ENCODE results near the gene FKBP14.
"Not testable (repeated sequence)": the region's sequence is repeated elsewhere in the genome, so short reads cannot be mapped to it uniquely, and the experiment has no call there.

FKBP14 gene, protein sequence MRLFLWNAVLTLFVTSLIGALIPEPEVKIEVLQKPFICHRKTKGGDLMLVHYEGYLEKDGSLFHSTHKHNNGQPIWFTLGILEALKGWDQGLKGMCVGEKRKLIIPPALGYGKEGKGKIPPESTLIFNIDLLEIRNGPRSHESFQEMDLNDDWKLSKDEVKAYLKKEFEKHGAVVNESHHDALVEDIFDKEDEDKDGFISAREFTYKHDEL
- total RNA-seq: 6.5 to 15.0 (median 10.0) reads per million in 9 experiments

DNA sequence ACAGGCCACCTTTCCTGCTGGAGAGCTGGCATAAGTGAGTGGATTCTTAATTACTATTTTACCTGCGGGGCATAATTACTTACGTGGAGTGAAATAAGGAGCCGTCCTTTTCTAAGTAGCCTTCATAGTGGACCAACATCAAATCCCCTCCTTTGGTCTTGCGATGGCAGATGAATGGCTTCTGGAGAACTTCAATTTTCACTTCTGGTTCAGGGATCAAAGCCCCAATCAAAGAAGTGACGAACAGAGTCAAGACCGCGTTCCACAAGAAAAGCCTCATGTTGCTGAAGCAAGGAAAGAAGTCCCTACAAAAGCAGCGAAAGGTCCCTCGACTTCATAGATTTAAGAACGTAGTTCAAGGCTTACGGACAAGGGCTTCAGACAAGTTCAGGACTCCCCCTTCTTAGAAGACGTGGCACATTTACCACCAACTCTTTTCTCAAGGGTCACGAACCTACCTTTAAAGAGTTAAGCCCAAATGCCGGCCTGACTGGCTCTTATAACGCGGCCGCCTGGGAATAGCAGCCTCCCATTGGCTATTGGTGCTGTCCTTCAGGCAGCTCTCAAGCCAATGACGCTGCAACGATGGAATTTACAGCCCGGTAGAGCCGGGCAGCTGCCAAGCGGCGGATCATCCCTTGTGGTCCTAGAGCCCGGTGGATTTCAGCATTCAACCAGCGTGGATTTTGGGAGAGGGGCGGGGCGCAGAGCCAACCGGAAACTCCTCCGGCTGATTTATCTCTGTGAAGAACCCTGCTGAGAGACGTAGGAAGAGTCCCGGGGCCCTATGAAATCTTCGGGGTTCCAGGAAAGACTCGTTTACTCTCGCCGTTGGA lies at the start of gene FKBP14:
Gene FKBP14 (minus strand): TSS at position 474 of the 836 bp plus-strand sequence. CDS start 194 bp downstream, at position 280.
- ATAC-seq (replicated peaks): peak; percentile 81
- no peaks in the 10 kb centered on the region for H3K27me3 Mint-ChIP-seq
- H3K4me3 Mint-ChIP-seq: no peak within 1 kb of the TSS
- peak; percentile 83 to 87 (median 86) for DNase-seq
- H3K4me1 Mint-ChIP-seq (ENCODE audit: low read depth in 2 of 2): peaks cover 20 to 31% of the 10 kb centered on the region in 2 donors
- H3K27ac Mint-ChIP-seq: peak within 1 kb of the TSS; percentile 86 to 91
- peaks cover 17% of the 10 kb centered on the region for H3K36me3 Mint-ChIP-seq (ENCODE audit: insufficient read depth)
- no peaks in the 10 kb centered on the region for H3K9me3 Mint-ChIP-seq

DNA sequence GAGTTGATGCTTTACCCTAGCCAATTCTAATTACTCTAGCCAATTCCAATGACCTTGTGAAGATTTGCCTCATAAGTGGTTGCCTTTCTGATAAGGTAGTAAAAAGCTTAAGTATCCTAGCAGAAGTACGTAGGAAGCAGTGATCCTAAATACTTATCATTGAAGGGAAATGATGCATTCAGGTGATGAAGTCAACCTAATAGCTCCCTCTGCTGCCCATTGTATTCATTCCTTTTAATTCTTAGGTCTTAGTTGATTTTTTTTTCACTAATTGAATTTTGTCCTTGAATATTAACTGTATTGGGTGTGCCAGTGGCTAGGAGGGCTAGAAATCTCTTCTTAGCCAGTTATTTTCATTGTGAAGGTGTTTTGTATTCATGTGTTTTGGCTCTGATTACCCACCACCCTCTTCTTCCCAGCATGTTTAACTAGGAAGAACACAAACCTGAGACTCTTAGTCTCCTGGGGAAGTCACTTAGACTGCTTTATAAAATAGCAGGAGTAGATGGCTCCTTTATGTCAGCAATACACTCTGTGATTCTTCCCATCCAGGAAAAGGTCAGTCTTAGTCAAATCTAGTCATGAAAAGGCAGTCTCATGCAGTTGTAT lies 48.0 kb upstream of the FKBP14 start:
- no peak overlapping the region for H3K4me3 Mint-ChIP-seq
- DNase-seq: no peak
- H3K4me1 Mint-ChIP-seq (ENCODE audit: low read depth in 2 of 2): no peaks in the 10 kb centered on the region

DNA sequence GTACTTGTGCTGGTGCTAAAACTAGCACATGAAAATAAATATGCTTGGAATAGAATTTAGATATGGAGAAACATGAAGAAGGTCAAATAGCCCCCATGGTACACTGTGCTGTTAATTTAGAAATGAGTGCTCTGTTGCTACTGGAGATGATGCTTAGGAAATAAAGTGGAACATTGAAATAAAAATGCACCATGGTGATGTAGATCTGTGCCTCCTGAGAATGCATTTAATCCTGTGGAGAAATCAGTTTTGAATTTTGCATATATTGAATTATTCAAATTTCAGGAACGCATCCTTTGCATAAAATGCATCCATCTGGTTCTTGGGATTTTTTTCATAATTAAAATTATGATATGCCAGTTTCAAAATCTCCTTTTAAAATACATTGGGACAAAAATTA lies 46.2 kb upstream of the FKBP14 start:
- Mint-ChIP-seq H3K4me1 (ENCODE audit: low read depth in 2 of 2) (no peaks in the 10 kb centered on the region), H3K9me3 (no peaks in the 10 kb centered on the region), H3K36me3 (ENCODE audit: insufficient read depth) (no peaks in the 10 kb centered on the region), H3K4me3 (no peak overlapping the region), H3K27me3 (no peaks in the 10 kb centered on the region), H3K27ac (no peak overlapping the region)
- DNase-seq (no peak), ATAC-seq (replicated peaks) (no peak)

More for the DNA sequence above, 48.0 kb upstream of the FKBP14 start:
- Mint-ChIP-seq H3K36me3 (ENCODE audit: insufficient read depth) (no peaks in the 10 kb centered on the region), H3K27ac (no peak overlapping the region), H3K9me3 (no peaks in the 10 kb centered on the region), H3K27me3 (no peaks in the 10 kb centered on the region)
- ATAC-seq (replicated peaks): no peak

DNA sequence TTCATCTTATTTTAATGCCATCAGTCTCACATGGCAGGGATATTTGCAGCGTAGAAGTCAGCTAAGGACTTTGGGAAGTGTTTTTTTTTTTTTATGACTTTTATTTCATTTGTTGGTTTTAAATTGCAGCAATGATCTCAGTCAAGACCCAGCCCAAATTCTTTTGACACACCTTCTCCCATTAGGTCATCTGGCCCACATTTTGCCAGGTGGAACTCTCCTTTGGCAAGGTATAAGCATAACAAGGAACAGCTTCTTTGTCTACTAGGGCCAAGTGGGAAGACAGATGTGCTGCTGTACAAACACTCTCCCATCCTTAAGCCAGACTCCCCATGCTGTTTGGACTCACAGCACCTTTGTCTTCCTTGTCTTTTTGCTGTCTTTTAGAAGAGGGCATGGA lies 43.5 kb upstream of the FKBP14 start:
- H3K4me1 Mint-ChIP-seq (ENCODE audit: low read depth in 2 of 2): no peaks in the 10 kb centered on the region

DNA sequence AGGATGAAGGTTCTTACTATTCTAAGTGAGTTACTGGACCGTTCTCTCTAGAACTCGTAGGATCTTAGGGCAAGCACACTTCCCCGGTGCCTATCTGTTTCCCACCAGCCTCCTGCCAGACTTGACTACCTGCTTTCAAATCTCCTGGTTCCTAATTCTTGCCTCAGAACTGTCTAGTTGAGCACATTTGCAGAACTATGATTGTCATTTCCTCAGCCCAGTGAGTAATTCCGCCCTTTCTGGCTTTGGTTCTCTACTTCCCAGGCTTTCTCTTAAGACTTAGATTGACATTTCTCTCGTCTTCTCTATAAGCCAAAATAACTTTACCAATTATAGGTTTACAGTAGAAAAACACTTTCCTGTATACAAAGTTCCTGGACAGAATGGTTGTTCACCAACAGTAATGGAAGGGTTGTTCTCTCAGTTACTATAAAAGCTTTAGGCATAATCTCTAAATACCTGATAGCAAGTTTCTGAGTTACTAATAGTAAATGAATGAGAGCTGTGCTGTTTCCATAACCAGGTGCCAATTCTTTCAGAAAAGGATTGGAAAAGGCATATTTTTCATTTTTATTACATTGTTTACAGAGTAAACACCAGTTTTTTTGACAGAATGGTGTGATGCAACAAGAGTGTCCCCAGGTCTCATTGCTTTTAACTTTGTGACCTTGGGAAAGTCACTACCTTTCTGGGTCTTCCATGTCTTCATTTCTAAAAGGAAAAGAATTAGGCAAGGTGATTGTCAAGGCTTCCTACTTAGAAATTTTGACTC lies 42.8 kb upstream of the FKBP14 start:
- Mint-ChIP-seq H3K4me1 (ENCODE audit: low read depth in 2 of 2) (no peaks in the 10 kb centered on the region), H3K9me3 (no peaks in the 10 kb centered on the region), H3K27me3 (no peaks in the 10 kb centered on the region), H3K36me3 (ENCODE audit: insufficient read depth) (no peaks in the 10 kb centered on the region), H3K27ac (no peak overlapping the region), H3K4me3 (no peak overlapping the region)
- ATAC-seq (replicated peaks) (no peak), DNase-seq (no peak)

More for the DNA sequence above, 43.5 kb upstream of the FKBP14 start:
- Mint-ChIP-seq H3K27ac (no peak overlapping the region), H3K27me3 (no peaks in the 10 kb centered on the region), H3K36me3 (ENCODE audit: insufficient read depth) (no peaks in the 10 kb centered on the region), H3K9me3 (no peaks in the 10 kb centered on the region), H3K4me3 (no peak overlapping the region)
- ATAC-seq (replicated peaks) (no peak), DNase-seq (no peak)

DNA sequence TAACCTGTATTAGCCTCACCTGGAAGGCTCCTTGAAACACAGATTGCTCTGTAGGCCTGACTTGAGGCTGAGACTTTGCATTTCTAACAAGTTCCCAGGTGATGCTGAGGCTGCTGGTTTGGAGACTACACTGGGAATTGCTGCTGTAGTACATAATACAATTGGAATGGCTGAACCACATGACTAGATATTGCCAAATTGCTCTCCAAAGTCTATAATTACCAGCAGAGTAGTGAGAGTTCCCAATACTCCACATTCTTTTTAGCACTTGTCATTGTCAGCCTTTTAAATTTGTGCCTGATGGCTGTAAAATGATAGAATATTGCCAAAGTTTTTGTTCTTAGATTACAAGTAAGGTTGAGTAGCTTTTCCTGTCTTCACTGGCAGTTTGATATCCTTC lies 41.6 kb upstream of the FKBP14 start:
- no peaks in the 10 kb centered on the region for H3K9me3 Mint-ChIP-seq
- ATAC-seq (replicated peaks) (no peak), DNase-seq (no peak)
- no peak overlapping the region for H3K4me3 Mint-ChIP-seq
- H3K4me1 Mint-ChIP-seq (ENCODE audit: low read depth in 2 of 2): no peaks in the 10 kb centered on the region
- H3K27me3 Mint-ChIP-seq: no peaks in the 10 kb centered on the region
- no peaks in the 10 kb centered on the region for H3K36me3 Mint-ChIP-seq (ENCODE audit: insufficient read depth)
- no peak overlapping the region for H3K27ac Mint-ChIP-seq

DNA sequence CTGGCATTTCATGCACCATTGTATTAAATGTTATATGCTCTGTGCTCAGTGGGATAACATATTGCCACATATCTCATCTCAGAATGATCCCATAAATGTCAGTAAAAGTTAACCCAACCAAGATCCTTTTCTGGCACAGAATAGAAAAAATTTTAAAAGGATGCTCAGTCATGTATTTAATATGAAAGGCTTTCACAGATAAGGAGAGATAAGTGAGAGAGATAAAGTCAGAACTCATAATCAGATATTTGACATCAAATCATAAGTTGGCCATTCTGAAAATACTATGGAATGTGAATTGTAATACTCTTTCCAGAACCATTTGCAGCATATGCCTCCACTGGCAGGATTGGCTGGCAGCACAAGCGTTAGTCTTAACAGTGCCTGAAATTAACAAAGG lies 40.2 kb upstream of the FKBP14 start:
- Mint-ChIP-seq H3K27me3 (no peaks in the 10 kb centered on the region), H3K36me3 (ENCODE audit: insufficient read depth) (peaks cover 4% of the 10 kb centered on the region), H3K4me1 (ENCODE audit: low read depth in 2 of 2) (no peaks in the 10 kb centered on the region), H3K27ac (no peak overlapping the region), H3K4me3 (no peak overlapping the region), H3K9me3 (no peaks in the 10 kb centered on the region)
- DNase-seq: no peak
- ATAC-seq (replicated peaks): no peak

DNA sequence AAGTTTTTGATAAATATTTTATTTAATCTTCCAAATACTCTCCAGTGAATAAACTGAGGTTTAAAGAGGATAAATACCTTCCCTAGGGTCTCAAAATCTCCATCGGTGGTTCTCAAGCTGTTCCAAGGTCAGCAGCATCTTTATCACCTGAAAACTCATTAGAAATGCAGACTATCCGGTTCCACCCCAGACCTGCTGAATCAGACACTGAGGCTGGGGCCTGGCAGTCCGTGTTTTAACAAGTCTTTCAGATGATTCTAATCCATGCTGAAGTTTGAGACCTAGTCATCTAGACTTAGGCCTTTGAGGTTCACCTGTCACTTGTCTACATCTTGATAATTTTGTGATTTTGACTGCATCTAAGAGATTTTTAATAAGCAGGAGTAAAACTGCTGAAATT lies 39.2 kb upstream of the FKBP14 start:
- H3K4me1 Mint-ChIP-seq (ENCODE audit: low read depth in 2 of 2): no peaks in the 10 kb centered on the region
- no peaks in the 10 kb centered on the region for H3K27me3 Mint-ChIP-seq
- no peak for ATAC-seq (replicated peaks)
- peaks cover 4% of the 10 kb centered on the region for H3K36me3 Mint-ChIP-seq (ENCODE audit: insufficient read depth)
- H3K27ac Mint-ChIP-seq: no peak overlapping the region
- DNase-seq: no peak
- no peak overlapping the region for H3K4me3 Mint-ChIP-seq
- no peaks in the 10 kb centered on the region for H3K9me3 Mint-ChIP-seq

DNA sequence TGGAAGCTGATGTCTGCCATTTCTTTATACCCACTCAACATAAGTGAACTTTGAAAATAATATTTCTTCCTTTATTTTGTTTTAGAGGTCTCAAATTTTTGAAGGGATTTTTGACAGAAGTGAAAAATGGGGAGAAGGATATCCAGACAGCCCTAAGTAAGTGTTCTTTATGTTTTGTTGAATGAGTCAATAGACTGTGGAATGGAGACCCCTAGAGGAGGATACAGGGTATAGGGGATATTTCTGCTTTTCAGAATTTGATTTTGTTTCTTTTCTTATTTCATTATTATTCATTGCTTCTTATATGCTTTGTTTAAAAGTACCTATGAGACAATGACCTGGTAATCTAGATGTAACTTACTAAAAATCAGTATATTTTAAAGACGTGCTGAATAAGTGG lies 36.1 kb upstream of the FKBP14 start:
- Mint-ChIP-seq H3K36me3 (ENCODE audit: insufficient read depth) (peaks cover 11% of the 10 kb centered on the region), H3K4me1 (ENCODE audit: low read depth in 2 of 2) (no peaks in the 10 kb centered on the region), H3K27ac (no peak overlapping the region), H3K9me3 (no peaks in the 10 kb centered on the region), H3K27me3 (no peaks in the 10 kb centered on the region), H3K4me3 (no peak overlapping the region)
- DNase-seq (no peak), ATAC-seq (replicated peaks) (peak; percentile 62)

DNA sequence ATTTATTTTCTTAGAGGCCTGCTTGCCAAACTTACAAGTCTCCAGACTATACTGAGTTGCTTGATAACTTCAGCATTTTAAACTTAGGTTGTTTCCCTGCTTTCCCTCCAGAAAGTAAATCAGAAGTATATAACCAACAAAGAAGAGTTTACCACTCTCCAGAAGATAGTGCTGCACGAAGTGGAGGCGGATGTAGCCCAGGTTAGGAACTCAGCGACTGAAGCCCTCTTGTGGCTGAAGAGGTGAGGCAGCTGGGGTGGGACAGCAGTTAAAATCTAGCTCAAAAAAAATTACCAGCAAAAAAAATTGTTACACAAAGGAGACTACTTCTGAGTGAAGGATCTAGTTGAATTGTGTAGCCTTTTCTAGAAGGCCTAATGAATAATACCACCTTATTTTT lies 35.3 kb upstream of the FKBP14 start:
- not testable (repeated sequence) for H3K27ac Mint-ChIP-seq; H3K9me3 Mint-ChIP-seq; H3K4me3 Mint-ChIP-seq; H3K27me3 Mint-ChIP-seq; H3K4me1 Mint-ChIP-seq (ENCODE audit: low read depth in 2 of 2)
- DNase-seq (peak; percentile 10 to 20 (median 10)), ATAC-seq (replicated peaks) (peak; percentile 82)
- H3K36me3 Mint-ChIP-seq (ENCODE audit: insufficient read depth): peaks cover 11% of the 10 kb centered on the region

DNA sequence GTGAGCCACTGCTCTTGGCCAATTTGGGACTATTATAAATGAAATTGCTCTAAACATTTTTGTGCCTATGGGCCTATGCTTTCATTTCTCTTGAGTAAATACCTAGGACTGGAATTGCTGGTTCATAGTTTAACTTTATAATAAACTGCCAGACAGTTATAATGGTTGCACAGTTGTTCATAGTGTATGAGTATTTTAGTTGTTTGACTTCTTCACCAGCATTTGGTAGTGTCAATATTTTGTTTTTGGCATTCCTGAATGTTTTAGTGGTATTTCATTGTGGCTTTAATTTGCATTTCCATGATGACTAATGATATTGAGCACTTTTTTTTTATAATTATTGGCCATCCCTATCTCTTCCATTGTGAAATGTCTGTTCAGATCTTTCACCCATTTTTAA lies 31.2 kb upstream of the FKBP14 start:
- H3K9me3 Mint-ChIP-seq: no peaks in the 10 kb centered on the region
- no peaks in the 10 kb centered on the region for H3K4me1 Mint-ChIP-seq (ENCODE audit: low read depth in 2 of 2)
- ATAC-seq (replicated peaks): no peak
- DNase-seq: no peak
- H3K4me3 Mint-ChIP-seq: no peak overlapping the region
- H3K27me3 Mint-ChIP-seq: no peaks in the 10 kb centered on the region
- peak overlapping the region in 1 of 2 donors; percentile 7 for H3K27ac Mint-ChIP-seq
- H3K36me3 Mint-ChIP-seq (ENCODE audit: insufficient read depth): peaks cover 20% of the 10 kb centered on the region

DNA sequence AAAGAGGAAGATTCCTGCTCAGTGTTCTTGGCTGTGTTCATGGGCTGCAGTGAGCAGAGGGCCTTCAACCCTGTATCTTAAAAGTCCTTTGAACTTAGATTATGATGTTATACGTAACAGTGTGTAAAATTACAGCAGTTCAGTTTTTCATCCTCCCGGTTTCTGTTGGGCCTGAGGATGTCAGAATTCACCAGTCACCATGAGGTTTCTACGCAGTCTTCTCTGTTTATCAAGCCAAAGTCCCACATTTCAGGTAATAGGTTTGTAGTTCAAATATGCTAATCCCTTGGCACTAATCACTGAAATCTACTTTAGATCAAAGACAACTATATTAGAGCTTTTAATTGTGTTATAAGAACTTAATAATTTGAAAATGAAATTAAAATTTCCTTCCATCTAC lies 26.6 kb upstream of the FKBP14 start:
- Mint-ChIP-seq H3K4me3 (no peak overlapping the region), H3K36me3 (ENCODE audit: insufficient read depth) (peaks cover 15% of the 10 kb centered on the region)

DNA sequence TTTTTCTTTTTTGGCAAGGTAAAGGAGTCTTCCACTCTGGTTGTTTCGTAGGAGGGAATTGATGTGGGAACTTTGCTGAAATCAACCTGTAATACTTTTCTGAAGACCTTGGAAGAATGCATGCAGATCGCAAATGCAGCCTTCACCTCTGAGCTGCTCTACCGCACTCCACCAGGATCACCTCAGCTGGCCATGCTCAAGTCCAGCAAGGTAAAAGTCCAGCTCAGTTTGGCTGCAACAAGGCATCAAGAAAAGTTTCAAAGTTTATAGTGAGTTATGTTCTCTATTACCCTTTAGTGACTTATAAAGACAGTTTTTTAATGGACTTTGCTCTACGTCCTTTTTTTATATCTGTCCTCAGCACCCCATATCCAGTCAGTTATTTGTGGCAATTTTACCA lies 22.7 kb upstream of the FKBP14 start:
- Mint-ChIP-seq H3K4me1 (ENCODE audit: low read depth in 2 of 2) (no peaks in the 10 kb centered on the region), H3K36me3 (ENCODE audit: insufficient read depth) (peaks cover 8% of the 10 kb centered on the region), H3K9me3 (no peaks in the 10 kb centered on the region)

More for the DNA sequence above, 26.6 kb upstream of the FKBP14 start:
- H3K9me3 Mint-ChIP-seq: no peaks in the 10 kb centered on the region
- DNase-seq (no peak), ATAC-seq (replicated peaks) (no peak)
- H3K4me1 Mint-ChIP-seq (ENCODE audit: low read depth in 2 of 2): no peaks in the 10 kb centered on the region
- no peak overlapping the region for H3K27ac Mint-ChIP-seq
- H3K27me3 Mint-ChIP-seq: no peaks in the 10 kb centered on the region

More for the DNA sequence above, 22.7 kb upstream of the FKBP14 start:
- Mint-ChIP-seq H3K27ac (no peak overlapping the region), H3K4me3 (no peak overlapping the region), H3K27me3 (no peaks in the 10 kb centered on the region)
- ATAC-seq (replicated peaks) (no peak), DNase-seq (no peak)

All from effector memory CD8-positive, alpha-beta T cell (primary cell).